GM19468 (cell line): ENCODE data around the gene GPR150.

ENCODE experiments used
- ATAC-seq: cut with Tn5 transposase; IDR thresholded peaks from one replicate; pipeline ENCODE4 v1.9.1; 2021; ENCODE audit warnings: mild to moderate bottlenecking, moderate library complexity, moderate number of reproducible peaks; ENCODE audit not compliant: unreplicated experiment; ENCODE audit errors: extremely low read depth

GPR150 gene

DNA sequence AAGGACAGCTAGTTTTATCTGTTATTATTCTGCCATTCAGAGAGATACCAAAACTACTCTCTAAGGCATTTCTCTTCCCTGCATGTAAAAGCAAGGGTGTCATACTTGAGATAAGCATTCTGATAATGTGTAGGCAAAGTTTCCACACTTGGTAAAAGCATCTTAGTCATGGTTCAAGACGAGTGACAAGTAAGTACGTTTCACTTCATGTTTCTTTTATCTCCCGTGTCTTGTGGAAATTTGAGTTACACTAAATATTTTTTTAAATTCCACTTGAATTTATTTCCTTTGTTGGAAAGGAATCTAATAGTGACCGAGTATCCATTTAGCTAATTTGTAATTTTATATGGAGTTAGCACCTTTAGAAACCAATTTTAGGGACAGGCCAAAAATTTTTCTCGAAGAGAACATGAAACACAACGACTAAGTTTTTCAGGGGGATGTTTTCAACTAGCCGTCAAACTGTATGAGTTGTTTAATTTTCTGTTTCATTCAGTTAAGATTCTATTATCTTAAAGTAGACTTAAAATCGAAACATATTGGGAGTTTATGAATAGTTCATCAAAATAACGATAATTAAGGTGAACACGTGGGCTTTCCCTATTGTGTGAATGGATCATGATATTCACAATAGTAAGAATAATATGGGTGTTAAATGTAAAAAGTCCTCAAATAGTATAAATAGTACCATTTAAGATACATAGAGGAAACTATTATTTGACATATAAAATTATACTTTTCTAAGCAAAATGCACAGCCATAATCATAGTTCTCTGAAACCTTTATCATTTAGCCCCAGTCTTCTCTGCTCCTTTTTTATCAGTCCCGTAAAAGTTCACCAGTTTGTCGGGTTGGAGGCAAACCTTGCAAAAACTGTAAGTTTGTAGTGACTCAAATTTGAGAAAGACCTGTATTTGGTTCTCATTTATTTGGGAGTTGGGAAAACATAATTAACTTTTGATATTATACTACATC, 28.3 kb downstream of the GPR150 start:
- no peak for ATAC-seq

DNA sequence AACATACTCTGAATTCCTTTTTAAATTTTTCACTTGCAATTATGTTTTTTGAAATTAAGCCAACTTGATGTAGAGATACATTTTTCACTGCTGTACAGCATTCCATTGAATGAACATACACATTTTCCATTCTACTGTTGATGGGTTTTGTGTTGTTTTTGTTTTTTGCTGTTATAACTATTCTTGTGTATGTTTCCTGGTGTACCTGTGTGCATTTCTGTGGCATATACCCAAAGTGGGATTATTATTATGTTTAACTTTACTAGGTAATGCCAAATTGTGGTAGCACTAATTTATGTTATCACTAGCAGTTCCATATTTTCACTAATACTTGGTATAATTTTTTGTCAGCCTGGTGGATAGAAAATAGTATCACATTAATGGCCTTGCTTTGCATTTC, 29.4 kb downstream of the GPR150 start:
- ATAC-seq, result no peak

DNA sequence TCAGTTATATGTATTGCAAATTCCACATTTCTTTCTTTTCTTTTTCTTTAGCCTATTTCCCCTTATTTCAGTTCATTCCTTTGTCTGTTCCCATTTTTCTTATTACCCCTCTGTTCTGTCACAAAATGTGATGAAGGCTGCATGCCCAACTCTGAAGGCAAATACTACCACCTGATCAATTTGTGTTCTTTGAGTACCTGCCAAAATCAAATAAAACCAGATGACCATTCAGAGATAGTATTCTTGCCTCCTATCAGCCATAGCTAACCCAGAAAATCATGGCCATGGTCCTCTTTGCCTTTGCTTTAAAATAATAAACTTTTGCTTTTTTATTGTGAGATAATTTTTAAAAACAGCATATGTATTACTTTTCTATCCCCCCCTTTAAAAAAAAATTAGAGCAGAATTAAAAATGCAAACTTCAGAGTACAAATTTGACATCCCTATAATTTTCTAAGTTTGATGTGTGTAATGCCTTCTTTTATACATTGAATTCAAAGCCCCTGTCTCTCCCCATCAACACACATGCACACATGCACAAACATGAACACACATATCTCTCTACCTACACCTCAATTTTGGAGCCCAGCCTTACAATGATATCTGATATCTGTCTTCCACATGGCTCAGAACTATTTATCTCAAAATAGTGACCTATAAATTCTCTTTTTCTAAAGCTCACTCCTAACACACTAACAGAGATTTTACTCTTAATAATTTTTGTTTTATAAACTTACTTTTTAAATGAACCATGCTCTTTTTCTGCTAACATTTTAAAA, 30.1 kb downstream of the GPR150 start:
- ATAC-seq, result no peak

DNA sequence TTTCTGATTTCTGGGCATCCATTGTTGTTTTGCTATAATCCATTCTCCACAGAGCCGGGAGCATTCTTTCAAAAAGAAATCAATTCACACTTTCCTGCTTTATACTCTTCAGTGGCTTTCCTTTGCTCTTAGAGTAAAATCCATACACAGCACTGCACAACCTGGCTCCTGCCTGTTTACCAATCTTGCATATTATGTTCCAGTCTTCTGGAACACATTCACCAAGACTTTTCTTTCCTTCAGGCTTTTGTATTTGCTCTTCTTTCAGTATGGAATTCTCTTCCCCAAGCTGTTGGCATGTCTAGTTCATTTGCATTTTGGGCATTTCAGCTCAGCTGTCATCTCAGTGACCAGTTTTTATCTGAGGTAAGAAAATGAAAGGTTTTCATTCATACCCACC, 33.0 kb downstream of the GPR150 start:
- no peak for ATAC-seq

DNA sequence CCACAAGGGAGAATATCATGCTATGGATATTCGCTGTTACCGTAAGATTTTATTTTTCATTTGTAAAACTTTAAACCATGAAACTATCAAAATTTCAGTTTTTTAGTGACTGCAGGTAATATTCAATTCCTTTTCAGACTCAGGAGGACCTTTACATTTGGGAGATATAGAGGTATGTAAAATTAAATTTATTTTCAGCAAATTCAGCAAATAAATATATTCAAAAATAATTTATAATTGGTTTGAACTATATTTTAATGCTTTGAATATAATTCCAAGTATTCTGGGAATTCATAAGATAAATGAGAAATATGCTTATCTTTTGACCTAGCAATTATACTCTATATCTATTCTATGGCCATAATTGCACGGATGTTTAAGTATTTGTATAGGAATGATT, 34.3 kb downstream of the GPR150 start:
- no peak for ATAC-seq

DNA sequence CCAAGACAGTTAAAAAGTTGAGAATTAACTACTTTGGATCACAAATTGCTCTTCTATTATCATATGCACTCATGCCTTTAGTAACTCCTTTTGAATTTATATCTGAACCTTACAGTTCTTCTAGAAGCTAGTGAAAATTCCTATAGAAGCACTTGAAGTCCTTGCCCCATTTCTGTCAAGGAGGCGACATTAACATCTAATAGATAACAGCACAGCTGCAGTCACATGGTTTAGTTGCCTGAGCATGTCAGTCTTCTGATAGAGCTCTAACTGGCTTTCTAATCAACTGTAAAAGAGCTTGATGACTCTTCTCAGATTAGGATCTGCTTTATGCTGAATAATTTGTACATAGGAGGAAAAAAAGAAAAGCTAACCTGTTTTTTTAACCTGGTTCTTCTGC, 35.7 kb downstream of the GPR150 start:
- ATAC-seq, result no peak

DNA sequence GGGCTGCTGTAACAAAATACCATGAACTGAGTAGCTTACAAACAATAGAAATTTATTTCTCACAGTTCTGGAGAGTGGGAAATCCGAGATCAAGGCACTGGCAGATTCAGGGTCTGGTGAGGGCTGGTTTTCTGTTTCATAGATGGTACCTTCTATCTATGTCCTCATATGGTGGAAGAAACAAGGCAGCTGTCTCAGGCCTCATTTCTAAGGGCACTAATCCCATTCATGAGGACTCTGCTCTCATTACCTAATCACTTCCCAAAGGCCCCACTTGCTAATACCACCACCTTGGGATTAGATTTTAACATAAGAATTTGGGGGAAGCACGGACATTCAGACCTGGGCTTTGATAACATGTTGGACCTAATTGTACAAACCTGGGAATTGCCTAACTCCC, 40.2 kb downstream of the GPR150 start:
- no peak for ATAC-seq

DNA sequence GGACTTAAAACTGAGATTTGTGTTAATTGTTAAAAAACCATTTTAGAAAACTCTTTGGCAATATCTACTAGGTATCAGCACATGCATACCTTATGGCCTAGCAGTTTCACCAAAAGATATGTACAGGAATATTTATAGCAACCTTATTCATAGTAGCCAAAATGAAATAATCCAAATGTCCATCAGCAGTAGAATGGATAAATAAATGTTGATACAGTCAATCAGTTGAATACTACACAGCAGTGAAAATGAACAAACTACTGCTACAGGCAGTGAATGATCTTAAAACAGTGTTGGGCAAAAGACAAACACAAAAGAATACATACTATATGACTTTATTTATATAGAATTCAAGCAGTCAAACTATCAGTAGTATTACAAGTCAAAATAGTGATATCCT, 43.1 kb downstream of the GPR150 start:
- ATAC-seq, result no peak

DNA sequence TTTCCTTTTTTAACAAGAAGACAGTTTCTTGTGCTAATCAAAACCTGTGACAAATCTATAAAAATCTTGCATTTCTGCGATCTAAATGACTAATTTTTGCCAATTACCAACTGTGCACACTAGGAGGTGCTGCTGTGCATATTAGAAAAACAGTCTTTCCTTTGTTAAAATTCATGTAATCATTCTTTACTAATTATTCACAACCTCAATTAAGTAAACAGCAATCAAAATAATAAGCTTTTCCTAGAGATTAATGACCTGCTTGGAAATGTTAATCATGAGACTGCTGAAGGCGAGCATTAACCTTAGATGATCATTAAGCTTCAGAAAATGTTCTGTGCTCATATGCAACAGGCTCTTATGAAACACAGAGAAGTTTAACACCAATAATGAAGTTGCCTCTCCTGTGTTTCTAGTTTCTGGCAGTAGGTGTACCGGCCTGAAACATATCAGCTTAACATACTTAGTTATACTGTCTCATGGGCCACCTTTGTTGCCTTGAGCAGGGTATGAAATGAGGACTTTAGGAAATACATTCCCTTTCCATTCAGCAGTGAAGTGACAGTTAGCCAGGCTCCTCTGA, 44.4 kb downstream of the GPR150 start:
- no peak for ATAC-seq

DNA sequence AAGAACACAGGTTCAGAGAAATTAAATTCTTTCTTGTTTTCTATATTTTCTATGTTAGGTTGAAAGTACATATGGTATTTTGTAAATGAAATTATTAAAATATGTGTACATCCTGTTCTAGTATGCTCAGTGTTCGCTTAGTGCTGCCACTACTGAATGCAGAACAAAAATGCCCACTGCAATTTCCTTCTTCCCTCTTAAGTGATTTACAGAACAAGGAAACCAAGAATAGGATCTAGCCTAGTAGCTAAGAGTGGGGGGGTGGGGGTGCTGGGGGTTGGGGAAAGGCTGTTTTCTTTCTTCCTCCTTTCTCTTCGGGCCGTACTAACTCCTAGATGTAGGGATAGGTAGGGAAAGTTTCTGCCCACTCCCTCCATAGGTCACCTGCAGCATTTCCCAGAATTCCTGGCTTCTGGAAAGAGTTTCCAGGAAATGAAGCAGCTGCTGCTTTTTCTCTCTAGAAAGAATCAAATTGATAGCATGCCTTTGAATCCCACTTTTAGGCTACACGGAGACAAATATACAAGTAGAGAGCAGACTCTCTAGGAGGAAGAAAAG, 47.3 kb downstream of the GPR150 start:
- no peak for ATAC-seq

DNA sequence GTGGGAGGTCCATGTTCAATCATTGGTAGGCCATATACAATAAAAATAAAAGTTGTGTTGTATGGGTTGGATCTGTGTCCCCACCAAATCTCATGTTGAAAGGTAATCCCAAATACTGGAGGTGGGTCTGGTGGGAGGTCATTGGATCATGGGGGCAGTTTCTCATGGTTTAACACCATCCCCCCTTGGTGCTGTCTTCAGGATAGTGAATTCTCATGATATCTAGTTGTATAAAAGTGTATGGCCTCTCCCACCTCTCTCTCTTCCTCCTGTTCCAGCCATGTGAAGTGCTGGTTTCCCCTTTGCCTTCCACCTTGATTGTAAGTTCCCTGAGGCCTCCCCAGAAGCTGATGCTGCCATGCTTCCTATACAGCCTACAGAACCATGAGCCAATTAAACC, 47.8 kb downstream of the GPR150 start:
- ATAC-seq, result no peak

DNA sequence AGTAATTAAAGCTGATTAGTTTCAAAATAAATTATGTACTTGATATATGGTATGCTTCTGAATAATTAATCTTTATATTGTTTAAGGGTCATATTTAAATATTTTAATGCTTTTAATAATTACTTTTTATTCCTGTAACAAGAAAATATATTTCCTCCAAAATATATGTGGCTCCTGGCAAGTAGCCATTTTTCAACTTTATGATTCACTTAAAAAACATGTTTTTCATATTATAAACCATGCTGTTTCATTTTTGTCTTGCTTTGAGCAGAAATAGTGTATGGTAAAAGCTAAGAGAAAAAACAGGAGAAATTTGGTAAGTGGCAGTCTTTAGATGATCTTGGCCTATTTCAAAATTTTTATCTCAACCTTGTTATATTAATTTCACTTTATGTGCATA, 48.3 kb downstream of the GPR150 start:
- no peak for ATAC-seq

DNA sequence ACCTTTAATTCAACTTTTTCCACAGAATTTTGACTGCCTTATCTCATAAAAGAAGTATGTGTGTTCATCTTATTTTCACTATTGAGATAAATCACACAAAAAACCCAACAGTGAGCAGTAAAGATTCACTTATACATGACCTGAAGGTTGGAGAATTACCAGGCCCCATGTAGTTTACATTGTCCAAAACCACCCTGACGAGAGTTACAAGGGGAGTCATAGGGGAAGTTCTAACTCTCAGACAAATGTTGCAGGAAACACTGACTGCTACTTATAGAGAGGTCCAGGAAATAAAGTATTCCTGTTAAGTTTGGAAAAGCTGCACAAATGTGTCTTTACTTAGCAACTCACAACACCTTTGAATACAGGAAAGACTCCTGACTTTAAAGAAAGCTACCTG, 48.8 kb downstream of the GPR150 start:
- no peak for ATAC-seq

DNA sequence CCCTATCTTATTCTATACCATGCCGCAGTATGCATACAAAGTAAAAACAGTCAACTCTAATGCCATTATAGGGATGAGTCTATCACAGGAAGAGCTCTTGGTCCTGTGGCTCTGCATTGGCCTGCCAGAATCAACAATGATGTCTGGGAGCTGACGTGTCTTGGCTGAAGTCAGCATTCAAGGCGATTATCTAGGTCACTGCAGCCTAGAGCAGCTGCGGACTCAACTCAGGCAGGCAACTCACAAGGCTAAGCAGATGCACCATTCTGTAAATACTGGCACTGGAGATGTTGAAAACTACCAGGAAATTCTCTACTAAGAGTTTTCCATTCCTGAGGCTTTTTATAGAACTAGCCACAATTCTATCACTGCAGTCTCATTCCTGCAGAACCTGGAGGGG, 49.7 kb downstream of the GPR150 start:
- no peak for ATAC-seq

DNA sequence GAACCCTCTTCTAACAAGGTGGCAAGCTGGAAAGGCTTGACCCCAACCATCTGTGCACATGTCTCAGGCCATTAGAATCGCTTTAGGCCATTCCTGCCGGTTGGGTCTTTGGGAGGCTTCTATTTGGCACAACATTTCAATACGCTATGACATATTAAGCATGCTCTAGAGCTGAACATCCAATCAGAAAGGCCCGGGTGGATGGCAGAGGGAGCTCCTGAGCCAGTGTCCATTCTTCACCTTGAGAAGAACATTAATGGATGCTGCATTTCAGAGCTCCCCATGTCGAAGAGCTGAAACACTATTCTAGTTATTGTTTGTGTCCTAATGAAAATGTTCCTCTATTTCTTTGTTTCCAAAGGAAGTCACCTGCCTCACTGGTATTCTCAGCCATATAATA, 50.1 kb downstream of the GPR150 start:
- no peak for ATAC-seq

DNA sequence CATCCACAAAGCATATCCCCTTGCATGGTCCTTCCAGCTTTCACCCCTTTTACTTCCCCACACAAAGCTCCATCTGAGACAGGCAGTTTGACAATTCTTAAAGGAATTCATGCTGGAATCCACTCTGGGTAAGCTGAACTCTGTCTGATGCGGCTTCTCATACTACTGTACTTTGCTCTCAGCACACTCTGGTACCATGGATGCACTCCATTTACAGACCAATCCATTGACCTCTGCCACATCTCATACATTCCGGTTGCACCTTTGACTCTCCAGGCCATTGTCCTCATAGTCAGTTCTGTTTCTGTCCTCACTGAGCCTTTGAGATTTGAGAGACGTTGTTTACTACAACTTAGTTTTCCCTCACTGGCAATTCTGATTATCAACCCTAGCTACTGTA, 50.7 kb downstream of the GPR150 start:
- ATAC-seq, result no peak
